Stimulated activated effector memory CD8-positive, alpha-beta T cell treated with anti-CD3 and anti-CD28 coated beads, Interleukin-12 subunit alpha, Interleukin-12 subunit beta, amount 100 ng/mL, for 72 hours (primary cell): Measurements from ENCODE around the gene ATP6V1G1.
A peak's percentile ranks its signal among the peaks of the same experiment; 100 is the strongest.
"Not testable (repeated sequence)": the region's sequence is repeated elsewhere in the genome, so short reads cannot be mapped to it uniquely, and the experiment has no call there.

ENCODE experiments used
- ATAC-seq: fragments of 150-1000 bp; cut with Tn5 transposase; 2 replicates; pipeline ENCODE4 v1.10.0; 2021
- DNase-seq, 2 donors: peaks; one replicate each; pipeline ENCODE4 v3.0.0; 2021 to 2022; ENCODE audit warnings: low spot score in 2 of 2
- H3K27ac Mint-ChIP-seq: one replicate; pipeline ENCODE4 v1.8.0; 2022; ENCODE audit warnings: mild to moderate bottlenecking, mixed read lengths
- H3K36me3 Mint-ChIP-seq: one replicate; pipeline ENCODE4 v1.8.0; 2022; ENCODE audit warnings: mild to moderate bottlenecking, mixed read lengths
- H3K4me1 Mint-ChIP-seq: one replicate; pipeline ENCODE4 v1.8.0; 2022; ENCODE audit warnings: mixed read lengths
- H3K4me3 Mint-ChIP-seq: one replicate; pipeline ENCODE4 v1.8.0; 2022; ENCODE audit warnings: mild to moderate bottlenecking, mixed read lengths
- H3K9me3 Mint-ChIP-seq: one replicate; pipeline ENCODE4 v1.8.0; 2022; ENCODE audit warnings: mixed read lengths

Gene ATP6V1G1

DNA sequence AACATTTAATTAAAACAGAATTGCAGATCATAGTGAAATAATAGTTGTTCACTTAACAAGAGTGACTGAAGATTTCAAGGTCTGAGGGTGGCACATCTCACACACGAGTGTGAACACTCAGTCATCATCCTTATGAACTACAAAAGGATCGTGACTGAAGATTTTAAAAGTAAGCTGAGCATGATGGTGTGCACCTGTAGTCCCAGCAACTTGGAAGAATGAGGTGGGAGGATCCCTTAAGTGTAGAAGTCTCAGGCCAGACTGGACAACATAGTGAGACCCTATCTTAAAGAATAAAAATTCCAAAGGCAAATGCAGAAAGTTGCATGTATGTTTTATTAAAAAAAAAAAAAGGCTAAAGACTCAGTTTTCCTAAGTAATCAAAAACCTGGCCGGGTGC lies 22.4 kb upstream of the ATP6V1G1 start:
- no peak overlapping the region for H3K4me3 Mint-ChIP-seq
- DNase-seq (no peak), ATAC-seq (no peak)
- no peaks in the 10 kb centered on the region for H3K4me1 Mint-ChIP-seq
- no peaks in the 10 kb centered on the region for H3K36me3 Mint-ChIP-seq
- peak overlapping the region; percentile 34 for H3K27ac Mint-ChIP-seq
- H3K9me3 Mint-ChIP-seq, result no peaks in the 10 kb centered on the region

DNA sequence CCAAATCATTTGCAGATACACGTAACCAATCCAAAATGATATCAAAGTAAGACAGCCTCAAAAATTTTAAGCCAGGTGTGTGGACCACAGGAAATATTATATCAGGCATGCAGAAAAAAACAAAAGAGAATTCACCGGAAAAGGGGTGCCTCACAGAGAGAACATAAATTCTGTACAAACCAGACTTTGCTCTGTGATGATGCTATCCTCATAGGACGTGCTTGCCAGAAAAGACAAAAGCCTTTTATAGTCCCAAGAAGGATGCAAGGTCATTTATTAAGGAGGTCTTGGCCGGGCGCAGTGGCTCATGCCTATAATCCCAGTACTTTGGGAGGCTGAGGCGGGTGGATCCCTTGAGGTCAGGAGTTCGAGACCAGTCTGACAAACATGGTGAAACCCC lies 16.8 kb upstream of the ATP6V1G1 start:
- no peak overlapping the region for H3K27ac Mint-ChIP-seq
- ATAC-seq, result no peak

DNA sequence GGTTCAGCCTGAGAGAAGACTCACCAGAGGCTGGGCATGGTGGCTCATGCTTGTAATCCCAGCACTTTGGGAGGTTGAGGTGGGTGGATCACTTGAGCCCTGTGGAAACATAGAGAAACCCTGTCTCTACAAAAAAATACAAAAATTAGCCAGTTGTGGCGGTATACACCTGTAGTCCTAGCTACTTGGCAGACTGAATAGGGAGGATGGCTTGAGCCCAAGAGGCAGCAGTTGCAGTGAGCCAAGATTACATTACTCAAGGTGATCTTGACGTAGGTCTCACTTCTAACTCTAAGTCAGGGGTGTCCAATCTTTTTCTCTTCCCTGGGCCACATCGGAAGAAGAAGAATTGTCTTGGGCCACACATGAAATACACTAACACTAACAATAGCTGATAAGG lies 16.2 kb upstream of the ATP6V1G1 start:
- H3K27ac Mint-ChIP-seq, result no peak overlapping the region
- H3K4me3 Mint-ChIP-seq, result no peak overlapping the region
- ATAC-seq (no peak), DNase-seq (no peak)
- H3K9me3 Mint-ChIP-seq, result no peaks in the 10 kb centered on the region
- no peaks in the 10 kb centered on the region for H3K36me3 Mint-ChIP-seq
- H3K4me1 Mint-ChIP-seq, result no peaks in the 10 kb centered on the region

More for the DNA sequence above, 16.8 kb upstream of the ATP6V1G1 start:
- Mint-ChIP-seq H3K4me3 (no peak overlapping the region), H3K36me3 (no peaks in the 10 kb centered on the region), H3K4me1 (no peaks in the 10 kb centered on the region), H3K9me3 (no peaks in the 10 kb centered on the region)
- DNase-seq, result no peak

DNA sequence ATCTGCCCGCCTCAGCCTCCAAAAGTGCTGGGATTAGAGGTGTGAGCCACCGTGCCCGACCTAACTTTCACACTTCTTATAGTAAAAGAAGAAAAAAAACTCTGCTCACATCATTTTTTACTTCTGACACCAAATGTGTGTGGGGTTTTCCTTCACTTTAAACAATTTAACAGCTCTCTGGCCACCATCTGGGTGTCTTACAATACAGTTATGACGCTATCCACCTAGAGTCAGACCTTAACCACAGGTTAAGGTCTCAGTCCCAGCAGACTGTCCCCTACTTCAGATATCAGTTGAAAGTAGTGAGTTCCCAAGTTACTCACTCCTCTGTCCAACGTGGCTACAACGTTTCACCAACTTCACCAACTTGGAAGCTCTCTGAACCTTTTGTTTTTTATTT lies 15.4 kb upstream of the ATP6V1G1 start:
- H3K4me3 Mint-ChIP-seq, result no peak overlapping the region
- no peaks in the 10 kb centered on the region for H3K4me1 Mint-ChIP-seq
- DNase-seq (no peak), ATAC-seq (no peak)
- H3K27ac Mint-ChIP-seq, result no peak overlapping the region
- no peaks in the 10 kb centered on the region for H3K9me3 Mint-ChIP-seq
- H3K36me3 Mint-ChIP-seq, result no peaks in the 10 kb centered on the region

DNA sequence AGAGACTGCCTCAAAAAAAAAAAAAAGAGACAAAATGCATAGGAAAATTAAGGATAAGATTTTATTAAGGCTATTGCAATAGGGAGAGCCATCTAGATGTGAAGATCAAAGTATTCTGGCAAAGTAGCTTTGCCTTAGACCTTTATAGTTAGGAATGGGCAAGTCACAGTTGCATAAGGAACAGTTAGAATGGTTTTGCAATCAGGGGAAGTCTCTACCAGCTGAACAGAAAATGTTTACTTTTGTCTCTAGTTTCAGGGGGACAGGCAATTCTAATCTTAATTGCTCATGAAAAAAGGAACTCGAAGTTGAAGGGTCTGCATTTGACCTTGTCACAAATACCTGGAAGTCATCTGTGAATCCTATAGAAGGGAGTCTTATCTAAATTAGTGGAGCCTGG lies 13.1 kb upstream of the ATP6V1G1 start:
- DNase-seq, result no peak
- Mint-ChIP-seq H3K9me3 (no peaks in the 10 kb centered on the region), H3K4me3 (no peak overlapping the region), H3K4me1 (no peaks in the 10 kb centered on the region), H3K27ac (no peak overlapping the region), H3K36me3 (no peaks in the 10 kb centered on the region)
- ATAC-seq, result no peak

DNA sequence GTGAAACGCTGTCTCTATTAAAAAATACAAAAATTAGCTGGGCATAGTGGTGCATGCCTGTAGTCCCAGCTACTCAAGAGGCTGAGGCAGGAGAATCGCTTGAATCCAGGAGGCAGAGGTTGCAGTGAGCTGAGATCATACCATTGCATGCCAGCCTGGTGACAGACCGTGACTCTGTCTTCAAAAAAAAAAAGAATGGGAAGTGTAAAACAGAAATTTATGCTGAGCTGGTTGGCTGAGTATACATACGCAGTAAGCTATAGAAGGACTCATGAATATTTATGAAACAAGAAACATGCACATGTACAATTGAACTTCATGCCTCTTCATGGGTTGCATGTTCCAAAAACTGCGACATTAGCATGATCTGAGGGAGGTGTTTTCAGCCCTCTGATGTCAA lies 10.8 kb upstream of the ATP6V1G1 start:
- H3K36me3 Mint-ChIP-seq, DNase-seq, ATAC-seq, H3K27ac Mint-ChIP-seq, H3K4me1 Mint-ChIP-seq, H3K4me3 Mint-ChIP-seq, H3K9me3 Mint-ChIP-seq: not testable (repeated sequence)

DNA sequence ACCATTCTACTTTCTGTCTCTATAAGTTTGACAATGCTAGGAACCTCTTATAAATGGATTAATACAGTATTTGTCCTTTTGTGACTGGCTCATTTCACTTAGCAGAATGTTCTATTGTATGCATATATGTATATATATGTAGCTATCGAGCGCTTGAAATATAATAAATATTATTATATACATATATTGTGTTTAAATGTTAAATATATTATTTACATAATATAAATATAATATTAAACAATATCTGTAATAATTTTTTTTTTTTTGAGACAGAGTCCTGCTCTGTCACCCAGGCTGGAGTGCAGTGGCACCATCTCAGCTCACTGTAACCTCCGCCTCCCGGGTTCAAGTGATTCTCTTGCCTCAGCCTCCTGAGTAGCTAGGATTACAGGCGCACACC lies 9.4 kb upstream of the ATP6V1G1 start:
- H3K9me3 Mint-ChIP-seq, result not testable (repeated sequence)

DNA sequence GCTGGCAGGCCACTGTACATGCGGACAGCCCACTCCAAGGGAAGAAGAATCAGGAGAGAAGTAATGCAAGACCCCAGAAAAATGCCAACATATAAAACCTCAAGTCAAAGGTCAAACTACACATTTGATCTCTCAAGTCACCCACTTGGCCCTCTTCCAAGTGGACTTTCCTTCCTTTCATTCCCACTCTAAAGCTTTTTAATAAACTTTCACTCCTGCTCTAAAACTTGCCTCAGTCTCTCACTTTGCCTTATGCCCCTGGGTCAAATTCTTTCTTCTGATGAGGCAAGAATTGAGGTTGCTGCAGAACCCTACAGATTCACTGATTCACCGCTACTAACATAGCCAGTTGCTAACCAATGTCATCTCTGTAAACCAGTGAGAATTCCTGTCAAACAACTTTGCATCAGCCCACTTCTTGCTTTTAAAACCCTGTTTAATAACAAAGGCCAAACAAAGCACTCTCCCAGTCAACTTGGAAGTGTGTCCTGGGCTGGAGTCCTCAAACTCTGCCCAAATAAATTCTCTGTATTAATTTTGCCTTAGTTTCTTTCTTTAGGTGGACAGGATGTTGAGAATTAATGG lies 6.9 kb upstream of the ATP6V1G1 start:
- Mint-ChIP-seq H3K27ac (no peak overlapping the region), H3K9me3 (no peaks in the 10 kb centered on the region), H3K4me3 (no peak overlapping the region), H3K4me1 (no peaks in the 10 kb centered on the region), H3K36me3 (no peaks in the 10 kb centered on the region)
- no peak for DNase-seq
- no peak for ATAC-seq

More for the DNA sequence above, 9.4 kb upstream of the ATP6V1G1 start:
- DNase-seq, ATAC-seq, H3K36me3 Mint-ChIP-seq, H3K27ac Mint-ChIP-seq, H3K4me1 Mint-ChIP-seq, H3K4me3 Mint-ChIP-seq: not testable (repeated sequence)

DNA sequence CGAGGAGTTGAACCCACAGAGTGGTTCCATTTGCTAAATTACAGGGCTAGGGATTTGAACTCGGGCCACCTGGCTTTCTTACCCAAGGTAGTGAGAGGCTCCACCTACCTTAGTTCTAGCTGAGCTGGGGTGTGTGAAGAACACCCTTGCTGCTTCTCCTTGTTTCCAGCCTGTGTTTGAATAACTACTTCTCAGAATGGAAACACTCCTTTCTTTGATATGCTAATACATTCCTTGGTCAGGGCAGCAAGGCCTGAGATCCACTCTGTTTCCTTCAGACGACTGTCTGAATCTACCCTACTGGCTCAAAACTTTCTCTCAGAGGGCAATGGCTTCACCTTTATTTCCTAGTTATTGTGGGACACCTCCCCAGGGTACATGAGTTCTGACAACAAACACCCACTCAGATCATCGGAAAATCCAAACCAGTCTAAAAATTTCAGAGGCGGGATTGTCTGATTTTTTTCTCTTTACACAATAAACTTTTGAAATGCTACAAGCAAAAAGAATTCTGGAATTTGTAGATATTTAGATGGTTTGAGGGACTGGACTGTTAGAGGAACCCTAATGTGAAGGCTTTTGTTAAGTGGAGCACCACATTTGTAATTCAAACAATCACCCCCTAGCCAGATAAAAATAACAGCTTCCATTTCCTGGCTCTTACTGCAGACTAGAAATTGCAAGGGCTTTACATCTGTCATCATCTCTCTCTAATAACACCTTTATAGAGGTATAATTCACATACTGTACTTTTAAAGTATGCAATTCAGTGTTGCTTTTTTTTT lies 4.0 kb upstream of the ATP6V1G1 start:
- peaks cover 17% of the 10 kb centered on the region for H3K36me3 Mint-ChIP-seq

DNA sequence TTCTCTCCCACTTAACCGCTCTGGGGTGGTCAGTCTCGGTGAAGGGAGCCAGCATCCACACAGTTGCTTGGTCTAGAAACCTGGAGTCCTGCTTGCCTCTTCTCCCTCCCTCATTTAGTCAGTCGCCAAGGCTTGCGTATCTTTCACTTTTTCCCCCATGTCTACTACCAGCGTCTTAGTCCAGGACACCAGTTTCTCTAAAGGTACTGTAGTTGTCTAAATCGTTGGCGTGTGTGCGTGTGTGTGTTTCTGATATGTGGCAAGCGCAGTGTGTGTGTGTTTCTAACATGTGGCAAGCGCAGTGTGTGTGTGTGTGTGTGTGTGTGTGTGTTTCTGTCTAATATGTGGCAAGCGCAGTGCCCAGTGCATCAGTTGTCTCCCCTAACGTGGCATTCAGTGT lies 641 bp downstream of the ATP6V1G1 start:
- DNase-seq, result peak in 1 of 2 donors; percentile 56
- H3K4me1 Mint-ChIP-seq, result peaks cover 59% of the 10 kb centered on the region
- H3K27ac Mint-ChIP-seq, result peak overlapping the region; percentile 99
- H3K9me3 Mint-ChIP-seq, result no peaks in the 10 kb centered on the region
- H3K36me3 Mint-ChIP-seq, result peaks cover 52% of the 10 kb centered on the region
- H3K4me3 Mint-ChIP-seq, result peak overlapping the region; percentile 99
- no peak for ATAC-seq

More for the DNA sequence above, 4.0 kb upstream of the ATP6V1G1 start:
- Mint-ChIP-seq H3K4me3 (no peak overlapping the region), H3K4me1 (peaks cover 19% of the 10 kb centered on the region), H3K27ac (no peak overlapping the region), H3K9me3 (no peaks in the 10 kb centered on the region)
- no peak for ATAC-seq
- no peak for DNase-seq

DNA sequence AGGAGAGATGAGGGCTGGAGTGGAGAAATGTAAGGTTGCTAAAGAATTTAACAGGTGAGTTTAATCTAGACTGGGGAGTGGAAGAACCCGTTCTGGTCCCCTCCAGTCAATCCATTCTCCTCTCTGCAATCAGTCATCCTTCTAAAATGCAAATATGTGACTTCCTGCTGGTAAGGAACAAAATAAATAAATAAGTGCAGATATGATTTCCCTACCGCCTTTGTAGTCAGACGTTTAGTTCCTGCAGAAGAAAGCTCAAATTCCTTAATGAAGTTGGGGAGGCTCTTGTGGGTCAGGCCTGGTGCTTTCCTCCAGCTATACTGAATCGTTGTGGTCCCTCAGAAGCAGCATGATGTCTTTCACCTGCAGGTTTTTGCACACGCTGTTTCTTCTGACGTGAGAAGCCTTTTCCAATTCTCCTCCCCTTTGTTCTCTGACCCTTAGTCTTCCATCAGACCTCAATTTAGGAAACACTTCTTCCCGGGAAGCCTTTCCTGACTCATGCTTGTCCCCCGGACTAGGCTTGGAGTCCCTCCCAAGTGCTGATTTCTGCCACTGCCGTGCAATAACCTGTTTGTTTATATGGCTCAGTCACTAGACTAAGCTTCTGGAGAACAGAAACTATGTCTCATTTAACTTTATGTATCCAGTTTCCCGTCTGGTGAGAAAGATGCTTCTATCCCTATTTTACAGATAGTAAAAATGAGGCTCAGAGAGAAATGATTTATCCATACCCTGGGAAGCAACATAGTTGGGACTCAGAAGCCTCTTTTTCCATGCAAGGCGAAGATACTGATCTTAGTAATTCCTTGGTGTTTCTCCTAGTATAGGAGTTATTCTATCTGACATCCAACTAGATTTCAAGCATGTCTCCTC lies 1.3 kb downstream of the ATP6V1G1 start:
- DNase-seq (no peak), ATAC-seq (no peak)
- Mint-ChIP-seq H3K9me3 (no peaks in the 10 kb centered on the region), H3K4me1 (peaks cover 62% of the 10 kb centered on the region), H3K27ac (peak overlapping the region; percentile 99), H3K4me3 (peak overlapping the region; percentile 99), H3K36me3 (peaks cover 59% of the 10 kb centered on the region)

DNA sequence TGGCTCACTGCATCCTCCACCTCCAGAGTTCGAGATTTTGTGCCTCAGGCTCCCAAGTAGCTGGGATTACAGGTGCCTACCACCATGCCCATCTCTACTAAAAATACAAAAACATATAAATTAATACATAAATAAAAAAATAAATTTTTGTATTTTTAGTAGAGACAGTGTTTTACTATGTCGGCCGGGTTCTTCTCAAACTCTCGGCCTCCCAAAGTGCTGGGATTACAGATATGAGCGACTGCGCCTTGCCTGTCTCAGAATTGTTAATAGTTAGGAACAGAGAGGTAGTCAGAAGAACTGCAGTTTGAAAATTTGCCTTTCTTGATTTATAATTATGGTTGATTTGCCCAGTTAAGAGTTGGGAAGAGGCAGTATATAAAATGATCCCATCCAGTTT lies 2.8 kb downstream of the ATP6V1G1 start:
- ATAC-seq, result no peak
- Mint-ChIP-seq H3K4me3 (no peak overlapping the region), H3K27ac (no peak overlapping the region), H3K9me3 (no peaks in the 10 kb centered on the region), H3K36me3 (peaks cover 73% of the 10 kb centered on the region), H3K4me1 (peaks cover 65% of the 10 kb centered on the region)
- no peak for DNase-seq

DNA sequence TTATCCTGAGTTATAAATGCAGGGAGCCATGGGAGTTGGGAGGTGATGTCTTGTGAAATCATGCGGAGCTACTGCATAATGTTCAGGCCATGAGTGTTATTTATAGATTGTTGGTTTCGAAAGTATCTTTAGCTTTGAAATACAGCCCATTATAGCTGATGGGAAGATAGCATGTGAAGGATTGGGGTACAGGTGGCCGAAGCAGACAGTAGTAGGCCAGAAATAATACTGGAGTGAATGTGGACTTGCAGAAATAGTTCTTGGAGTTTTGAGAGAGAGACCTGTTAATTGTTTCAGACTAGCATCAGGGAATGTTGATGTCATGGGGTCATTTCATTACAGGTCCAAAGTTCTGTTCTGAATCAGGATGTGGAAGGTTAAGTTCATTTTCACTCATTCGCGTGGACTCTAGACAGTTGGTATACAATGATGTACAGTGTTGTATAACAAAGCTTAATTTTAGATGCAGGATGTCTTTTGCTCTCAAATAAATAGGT lies 3.8 kb downstream of the ATP6V1G1 start:
- DNase-seq, result no peak
- ATAC-seq, result no peak
- peak overlapping the region; percentile 54 for H3K4me3 Mint-ChIP-seq
- peaks cover 73% of the 10 kb centered on the region for H3K4me1 Mint-ChIP-seq
- no peaks in the 10 kb centered on the region for H3K9me3 Mint-ChIP-seq
- H3K27ac Mint-ChIP-seq, result peak overlapping the region; percentile 83
- peaks cover 83% of the 10 kb centered on the region for H3K36me3 Mint-ChIP-seq

DNA sequence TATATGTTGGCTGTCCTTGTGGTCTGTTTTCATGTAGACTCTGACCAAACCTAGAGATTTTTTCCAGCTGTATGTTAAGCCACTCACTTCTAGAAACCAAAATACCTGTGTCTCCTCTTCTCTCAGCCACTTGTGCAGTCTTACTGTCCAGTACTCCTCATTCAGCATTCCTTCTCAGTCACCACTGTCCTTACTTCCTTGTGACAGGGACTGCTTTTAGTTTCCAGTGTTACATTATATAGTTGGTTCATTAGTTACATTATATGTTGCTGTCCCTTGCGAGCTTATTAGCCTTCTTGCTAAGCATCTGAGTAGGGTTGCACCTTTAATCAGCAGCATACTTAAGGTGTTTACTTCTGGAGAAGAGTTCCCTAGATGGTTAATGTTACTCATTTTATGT lies 4.3 kb downstream of the ATP6V1G1 start:
- ATAC-seq (no peak), DNase-seq (no peak)
- Mint-ChIP-seq H3K27ac (peak overlapping the region; percentile 83), H3K36me3 (peaks cover 88% of the 10 kb centered on the region), H3K9me3 (no peaks in the 10 kb centered on the region), H3K4me3 (peak overlapping the region; percentile 54), H3K4me1 (peaks cover 71% of the 10 kb centered on the region)

DNA sequence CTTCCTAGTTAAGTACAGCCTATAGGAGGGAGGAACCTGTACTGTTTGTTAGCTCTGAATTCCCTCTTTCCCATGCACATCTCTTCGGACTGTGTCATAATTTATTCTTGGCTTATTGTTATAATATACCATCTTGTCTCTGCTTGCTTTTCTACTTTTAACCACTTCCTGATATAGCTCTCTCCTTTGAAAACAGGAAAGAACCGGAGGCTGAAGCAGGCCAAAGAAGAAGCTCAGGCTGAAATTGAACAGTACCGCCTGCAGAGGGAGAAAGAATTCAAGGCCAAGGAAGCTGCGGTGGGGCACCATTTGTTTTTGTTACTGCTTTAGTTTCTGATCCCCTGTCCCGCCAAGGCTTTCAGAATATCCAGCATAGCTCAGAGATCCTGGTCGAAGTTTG lies 4.8 kb downstream of the ATP6V1G1 start:
- DNase-seq, result peak in 1 of 2 donors; percentile 17

More for the DNA sequence above, 4.8 kb downstream of the ATP6V1G1 start:
- H3K4me3 Mint-ChIP-seq, result peak overlapping the region; percentile 54
- ATAC-seq, result peak; percentile 53
- H3K27ac Mint-ChIP-seq, result peak overlapping the region; percentile 83
- peaks cover 88% of the 10 kb centered on the region for H3K36me3 Mint-ChIP-seq
- no peaks in the 10 kb centered on the region for H3K9me3 Mint-ChIP-seq
- peaks cover 66% of the 10 kb centered on the region for H3K4me1 Mint-ChIP-seq
